HuH-7.5 (cell line): ENCODE data around the gene SIVA1.

Source experiments
- DNase-seq: peaks from one replicate; pipeline ENCODE4 v3.0.0; 2011; ENCODE audit warnings: low spot score

SIVA1 gene

DNA sequence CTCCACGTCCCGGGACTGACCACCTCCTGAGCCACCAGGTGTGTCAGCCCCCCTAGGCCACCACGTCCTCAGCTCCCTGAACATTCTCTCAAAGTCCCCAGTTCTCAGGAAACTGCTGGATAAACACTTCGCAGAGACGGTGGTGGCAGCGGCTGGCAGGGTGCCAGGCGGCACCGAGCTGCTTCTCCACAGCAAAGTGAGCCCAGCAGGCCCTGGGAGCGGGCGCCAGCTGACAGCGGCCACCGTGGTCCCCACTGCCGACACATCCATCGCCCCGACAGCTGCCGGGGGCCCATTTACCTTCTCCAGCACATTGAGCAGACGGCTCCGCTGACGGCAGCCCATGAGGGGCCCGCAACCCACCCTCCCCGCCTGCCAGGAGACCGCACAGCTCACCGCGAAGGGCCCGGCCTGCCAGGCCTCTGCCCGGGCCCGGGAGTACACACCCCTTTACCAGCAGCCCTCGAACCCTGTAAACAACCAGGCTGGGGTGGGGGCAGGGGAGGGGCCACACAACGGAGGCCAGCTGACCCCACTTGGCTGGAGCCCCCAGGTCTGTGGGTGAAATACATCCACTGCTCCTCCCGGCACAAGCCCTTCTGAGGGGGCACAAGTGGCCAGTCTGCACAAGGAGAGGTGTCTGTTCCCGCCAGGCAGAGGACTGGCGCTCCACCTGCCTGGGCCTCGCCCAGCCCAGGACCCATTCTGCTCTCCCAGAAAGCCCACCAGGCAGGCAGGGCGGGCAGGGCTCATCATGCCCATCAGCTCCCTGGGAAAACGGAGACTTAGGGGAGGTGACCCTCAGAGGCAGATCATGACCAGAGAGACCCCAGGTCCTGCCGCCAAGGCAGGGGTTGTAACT is 32.1 kb downstream of the SIVA1 start:
- no peak for DNase-seq

DNA sequence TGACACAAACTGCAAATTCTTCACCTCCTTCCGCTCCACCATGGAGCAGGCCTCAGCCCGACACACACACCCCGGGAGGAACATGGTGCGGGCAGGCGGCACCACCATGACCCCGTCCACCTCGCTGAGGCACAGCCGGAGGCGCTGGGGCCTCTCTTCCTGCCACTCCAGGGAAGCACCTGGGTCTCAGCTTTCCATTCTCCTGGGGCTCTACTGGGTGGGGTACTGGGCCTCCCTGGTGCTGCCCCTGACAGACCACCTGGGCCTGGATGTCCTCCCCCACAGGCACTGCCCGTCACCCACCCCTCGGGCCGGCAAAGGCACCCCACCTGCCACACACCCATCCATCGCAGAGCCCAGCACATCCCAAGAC is 32.7 kb downstream of the SIVA1 start:
- DNase-seq = no peak

DNA sequence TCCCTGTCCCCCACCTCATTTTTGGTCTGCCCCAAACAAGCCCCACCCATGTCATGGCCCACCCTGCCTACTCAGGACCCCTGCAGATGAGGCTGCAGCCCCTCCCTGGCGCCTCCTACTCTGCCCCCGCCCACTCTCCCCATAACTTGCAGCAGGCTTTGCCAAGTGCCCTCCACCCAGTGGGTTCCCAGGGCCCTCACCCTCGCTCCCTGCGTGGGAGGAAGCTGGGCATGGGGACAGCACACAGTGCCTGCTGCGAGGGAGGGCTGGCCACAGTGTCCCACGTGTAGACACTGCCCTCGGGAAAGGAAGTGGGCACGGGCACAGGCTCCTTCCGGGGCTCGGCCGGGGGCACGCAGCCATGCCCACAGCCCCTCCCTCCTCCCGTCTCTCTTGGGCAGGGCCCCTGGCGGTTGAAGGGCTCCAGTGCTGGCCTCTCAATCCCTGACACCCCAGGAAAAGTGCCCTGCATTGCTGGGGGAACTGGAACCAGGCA is 33.2 kb downstream of the SIVA1 start:
- DNase-seq = no peak

DNA sequence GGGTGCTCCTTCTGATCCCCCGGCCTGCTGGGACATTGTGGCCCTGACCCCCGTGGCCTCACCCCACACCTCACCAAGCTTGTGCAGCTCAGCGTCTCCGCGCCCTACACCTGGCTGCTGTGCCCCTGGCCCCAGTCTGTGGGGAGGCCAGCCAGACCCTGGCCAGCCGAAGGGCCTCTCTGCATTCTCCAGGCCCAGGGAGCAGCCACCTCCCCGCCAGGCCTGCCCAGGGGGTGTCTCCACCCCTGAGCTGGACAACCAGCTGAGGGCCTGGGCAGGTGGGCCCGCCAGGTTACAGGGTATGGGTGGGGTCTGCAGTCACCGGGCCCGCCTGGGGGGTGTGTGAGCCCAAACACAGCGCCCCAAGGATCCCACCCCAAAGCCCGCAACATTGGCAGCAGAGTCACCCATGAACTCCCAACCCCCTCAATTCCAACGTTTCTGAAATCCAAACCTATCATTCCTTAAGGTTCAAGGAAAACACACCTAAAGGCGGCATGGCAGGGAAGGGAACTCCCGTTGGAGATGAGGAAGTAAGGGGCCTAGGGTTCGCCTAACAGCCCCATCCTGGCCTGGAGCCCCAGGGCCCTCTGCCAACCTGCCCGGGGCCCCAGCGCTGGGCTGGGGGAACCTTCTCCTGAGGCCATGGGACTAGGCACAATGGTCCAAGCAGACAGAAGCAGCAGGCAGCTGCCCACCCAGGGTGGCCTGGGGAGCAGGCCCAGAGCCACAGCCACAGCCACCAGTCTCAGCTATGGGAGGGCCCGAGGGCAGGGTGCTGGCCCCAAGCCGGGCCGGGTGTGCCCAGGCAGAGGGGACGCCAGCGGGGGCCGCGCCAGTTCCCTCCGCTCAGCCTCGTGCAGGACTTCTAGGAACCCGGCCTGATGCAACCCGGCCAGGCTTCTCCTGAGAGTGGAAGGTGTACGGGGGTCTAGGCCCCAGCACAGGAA is 34.1 kb downstream of the SIVA1 start:
- no peak for DNase-seq

DNA sequence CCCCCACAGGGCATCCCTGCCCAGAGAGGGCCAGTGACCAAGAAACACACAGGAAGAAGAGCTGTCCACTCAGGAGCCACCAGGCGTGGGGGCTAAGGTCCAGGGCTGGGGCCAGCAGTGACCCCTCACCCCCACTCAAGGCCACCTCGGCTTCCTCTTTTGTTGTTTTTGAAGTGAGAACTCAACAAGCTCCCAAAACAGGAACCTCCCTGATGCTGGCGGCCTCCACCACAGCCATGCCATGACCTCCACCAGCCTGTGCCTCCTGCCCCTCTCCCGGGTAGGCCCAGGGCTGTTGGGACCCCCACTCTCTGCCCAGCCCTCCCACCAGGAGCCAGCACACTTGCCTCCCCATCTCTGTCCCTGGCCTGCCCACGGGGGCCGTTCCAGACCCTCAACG is 34.8 kb downstream of the SIVA1 start:
- no peak for DNase-seq

DNA sequence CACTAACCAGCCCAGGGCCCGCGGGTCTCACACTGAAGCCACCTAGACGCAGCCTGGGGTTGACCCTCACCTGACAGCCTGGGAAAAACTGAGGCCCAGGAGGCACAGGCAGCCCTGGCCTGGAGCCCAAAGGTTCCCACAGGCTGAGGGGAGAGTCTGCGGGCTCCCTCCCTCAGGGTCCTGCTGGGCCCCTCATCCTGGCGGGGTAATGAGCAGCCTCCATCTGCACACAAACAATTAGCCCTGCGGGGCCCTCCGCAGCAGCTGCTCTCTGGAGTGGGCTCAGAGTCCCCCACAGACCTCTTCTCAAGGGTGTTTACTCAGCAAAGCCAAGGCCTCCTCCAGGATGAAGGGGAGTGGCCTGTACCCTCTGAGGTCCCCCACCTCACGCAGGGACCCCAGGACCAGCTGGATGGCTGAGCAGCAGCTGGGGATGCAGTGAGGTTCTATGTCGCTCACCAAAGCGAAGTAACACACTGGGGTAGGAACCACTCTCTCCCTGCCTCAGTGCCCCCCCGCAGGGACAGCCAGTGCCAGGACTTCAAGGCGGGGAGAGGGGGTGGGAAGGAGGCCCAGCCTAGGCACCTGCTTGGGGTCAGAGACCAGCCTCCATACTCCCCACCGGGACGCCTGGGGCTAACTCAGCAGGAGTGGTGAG is 35.3 kb downstream of the SIVA1 start:
- DNase-seq = no peak

DNA sequence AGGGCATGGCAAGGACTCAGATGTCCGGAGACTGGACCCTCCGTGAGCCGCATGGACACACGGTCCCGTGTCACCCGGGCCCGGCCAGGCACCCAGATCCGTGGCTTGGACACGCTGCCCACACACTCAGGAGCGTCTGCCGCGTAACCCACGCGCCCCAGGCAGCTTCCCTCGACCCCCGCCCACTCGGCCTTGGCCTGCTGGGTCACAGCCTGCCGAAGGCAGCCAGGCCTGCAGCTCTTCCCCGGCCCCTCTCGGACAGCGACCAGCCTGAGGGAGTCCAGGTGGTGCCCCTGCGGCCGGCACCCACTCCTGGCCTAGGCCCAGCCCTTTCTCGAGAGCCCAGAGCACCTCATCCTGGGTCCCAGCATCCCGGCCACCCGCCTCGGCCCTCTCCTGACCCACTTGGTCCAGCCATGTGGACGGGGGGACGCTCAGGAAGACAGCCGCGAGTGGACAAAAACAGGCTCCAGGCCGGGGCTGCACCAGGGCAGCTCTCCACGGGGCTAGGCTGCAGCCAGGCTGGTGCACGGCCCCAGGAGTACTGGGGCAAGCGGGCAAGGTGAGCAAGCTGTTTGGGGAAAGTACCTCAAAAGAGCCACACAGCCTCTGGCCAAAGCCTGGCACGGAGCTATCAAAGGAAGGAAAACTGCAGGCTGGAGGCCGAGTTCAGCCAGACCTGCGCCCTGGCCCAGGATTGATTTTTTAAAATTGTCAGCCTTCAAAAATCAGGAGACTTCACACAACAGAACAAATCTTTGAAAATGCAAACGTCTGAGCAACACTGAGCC is 36.1 kb downstream of the SIVA1 start:
- no peak for DNase-seq

DNA sequence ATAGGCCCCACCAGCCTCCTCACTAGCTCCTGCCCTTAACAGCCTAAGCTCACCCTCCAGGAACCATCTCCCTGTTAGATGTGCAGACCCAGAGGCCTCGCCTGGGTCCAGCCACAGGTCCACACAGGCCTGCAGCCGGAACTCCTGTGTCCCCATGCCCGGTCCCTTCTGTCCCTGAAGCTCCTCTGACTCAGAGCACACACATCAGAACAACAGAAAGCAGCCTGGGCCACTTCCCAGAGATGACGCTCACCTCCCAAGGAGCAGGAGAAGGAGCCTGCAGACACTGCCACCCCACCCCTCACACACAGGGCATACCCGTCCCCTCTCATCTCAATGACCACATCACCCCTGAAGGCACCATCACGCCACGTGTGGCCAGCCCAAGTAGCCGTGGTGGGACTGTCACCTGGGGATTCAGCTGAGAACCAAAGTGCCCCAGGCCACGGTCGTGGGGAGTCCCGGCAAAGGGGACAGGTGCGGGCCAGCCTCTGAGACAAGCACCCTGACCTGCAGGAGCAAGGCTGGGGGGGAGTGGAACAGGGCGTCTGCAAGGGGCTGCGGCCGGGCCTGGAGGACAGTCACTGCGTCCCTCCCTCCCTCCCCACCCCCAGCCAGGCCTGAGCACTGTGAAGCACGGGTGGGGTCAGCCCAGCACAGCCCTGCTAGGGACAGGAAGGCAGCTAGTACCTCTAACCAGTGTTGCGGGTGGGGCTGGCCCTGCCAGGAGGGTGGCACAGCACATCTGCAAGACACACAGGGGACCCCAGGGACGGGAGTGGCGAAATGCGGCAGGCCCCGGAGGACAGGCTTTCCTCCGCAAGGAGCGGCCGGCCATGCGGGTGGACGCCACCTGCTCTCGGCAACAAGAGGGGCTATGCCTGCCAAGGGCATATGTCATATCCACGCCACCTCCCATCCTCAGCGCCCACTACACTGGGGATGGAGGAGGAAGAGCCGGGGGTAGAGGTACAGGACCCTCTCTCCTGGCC is 37.1 kb downstream of the SIVA1 start:
- no peak for DNase-seq

DNA sequence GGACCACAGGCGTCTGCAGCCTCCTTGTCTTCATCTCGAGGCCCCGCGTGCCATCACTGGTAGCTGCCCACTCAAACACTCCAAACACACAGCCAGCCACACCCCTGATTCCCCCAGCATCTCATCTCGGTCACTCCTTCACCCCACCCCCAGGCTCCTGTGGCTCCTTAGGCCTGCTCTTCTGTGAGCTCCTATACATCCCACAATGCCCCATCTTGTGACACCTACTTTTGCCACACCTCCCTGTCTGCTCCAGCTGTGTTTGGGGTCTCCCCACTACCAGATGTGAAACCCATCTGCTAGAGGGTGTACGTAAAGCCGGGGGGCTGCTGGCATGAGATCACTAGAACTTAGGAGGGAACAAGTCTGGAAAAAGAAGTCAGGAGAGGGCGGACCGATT is 38.5 kb downstream of the SIVA1 start:
- no peak for DNase-seq

DNA sequence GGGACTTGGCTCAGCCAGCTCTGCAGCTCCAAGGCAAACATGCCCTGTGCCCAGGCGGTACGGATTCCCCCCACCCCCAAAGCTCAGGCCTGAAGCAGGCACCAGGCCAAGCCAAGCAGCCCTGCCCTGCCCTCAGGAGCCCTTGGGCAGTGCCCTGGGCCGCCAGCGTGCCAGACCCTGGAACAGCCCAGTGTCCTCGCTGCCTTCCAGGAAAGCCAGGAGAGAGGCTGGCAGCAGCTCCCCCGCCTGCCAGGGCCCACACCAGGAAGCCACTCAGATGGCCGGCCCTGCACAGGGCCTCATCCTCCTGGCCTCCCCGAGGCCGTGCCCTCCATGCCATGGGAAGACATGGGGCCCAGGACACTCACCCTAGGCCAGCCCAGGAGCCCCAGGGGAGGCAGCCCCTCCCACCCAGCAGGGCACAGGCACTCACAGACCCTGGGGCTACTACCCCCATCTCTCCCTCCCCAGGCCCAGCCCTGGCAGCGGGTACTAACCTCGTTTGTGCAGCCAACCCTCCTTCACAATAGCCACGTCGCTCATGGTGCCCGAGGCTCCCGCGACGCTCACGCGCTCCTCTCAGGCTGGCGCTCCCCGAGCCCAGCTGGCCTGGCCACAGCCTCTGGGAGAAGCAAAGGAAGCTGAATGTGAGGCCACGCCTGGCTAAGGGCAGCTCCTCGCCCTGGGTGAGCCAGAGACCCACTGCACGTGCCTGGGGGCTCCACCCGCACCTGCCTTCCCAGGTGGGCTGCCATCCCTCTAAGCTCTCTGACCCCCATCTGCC is 39.3 kb downstream of the SIVA1 start:
- DNase-seq = no peak

DNA sequence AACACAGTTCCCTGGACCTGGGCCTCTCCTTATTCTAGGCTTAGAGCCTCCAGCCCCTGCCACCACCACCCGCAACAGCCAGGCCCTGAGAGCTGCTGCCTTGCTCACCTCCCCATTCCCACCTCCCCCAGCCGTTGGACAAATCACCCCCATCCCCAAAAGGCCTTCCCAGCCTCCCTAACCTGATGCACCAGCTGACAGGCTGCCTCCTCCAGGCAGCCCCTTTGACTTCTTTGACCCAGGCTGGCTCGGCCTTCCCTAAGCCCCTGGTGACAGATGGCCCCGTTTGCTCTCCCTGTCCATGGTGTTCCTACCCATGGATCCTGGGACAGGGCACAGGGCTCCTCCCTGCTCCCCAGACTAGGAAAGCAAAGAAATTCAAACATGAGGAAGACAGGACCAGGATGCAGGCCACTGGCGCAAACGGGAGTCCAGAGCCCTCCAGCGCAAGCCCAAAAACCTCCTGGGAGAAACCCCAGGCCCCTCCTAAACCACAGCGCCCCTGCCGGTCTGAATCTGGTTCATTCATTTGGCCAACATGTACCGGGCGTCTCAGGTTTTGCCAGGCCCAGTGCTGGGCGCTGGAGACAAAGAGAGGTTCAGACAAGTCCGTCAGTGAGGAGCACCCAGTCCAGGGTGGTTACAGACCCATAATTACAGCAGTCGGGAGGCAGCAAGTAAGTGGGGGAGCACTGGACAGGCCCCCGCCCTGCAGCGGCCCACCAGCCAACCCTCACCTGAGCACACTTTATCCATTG is 40.2 kb downstream of the SIVA1 start:
- no peak for DNase-seq

DNA sequence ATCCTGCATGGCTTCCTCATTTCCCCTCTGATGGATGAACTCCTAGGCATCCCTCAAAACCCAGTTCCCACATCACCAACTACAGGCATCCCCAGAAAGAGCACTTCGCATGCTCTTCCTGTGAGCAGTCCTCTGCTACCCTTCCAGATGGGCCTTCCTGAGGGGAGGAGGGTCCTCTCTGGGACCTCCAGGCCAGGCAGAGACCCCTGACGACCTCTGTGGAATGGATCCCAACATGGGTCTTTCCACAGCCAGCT is 40.7 kb downstream of the SIVA1 start:
- DNase-seq = no peak

DNA sequence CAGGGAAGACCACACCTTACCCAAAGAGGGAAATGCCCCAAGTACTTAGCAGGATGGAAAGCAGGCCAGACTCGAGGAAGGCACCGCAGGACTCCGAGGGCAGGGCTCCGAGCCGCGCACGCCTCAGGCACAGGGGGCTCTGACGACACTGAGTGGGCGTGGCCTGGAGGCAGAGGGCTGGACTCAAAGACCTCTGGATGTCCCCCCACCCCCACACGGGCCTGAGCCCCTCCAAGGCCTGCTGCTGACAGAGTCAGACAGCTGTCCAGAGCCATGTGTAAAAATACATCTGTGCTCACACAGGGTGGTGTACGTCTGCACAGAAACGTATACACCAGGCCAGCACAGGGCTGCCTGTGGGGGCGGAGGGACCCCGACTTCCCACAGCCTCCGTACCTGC is 41.2 kb downstream of the SIVA1 start:
- peak; percentile 79 for DNase-seq

DNA sequence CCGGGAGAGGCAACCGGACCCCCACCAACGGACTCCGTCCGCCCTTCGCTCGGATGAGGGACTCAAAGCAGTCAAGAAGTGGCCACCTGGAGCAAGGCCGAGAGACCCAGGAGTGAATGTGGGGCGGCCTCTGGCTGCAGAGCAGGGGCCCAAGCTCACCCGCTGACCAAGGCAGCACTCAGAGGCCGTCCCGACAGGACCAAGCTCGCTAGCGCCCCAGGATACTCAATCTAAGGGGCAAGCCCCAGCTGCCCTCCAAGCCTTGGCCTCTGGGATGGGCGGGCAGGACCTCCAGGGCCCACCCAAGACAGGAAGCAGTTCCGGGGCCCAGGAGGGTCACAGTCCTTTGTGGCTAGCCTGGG is 41.7 kb downstream of the SIVA1 start:
- peak; percentile 83 for DNase-seq

DNA sequence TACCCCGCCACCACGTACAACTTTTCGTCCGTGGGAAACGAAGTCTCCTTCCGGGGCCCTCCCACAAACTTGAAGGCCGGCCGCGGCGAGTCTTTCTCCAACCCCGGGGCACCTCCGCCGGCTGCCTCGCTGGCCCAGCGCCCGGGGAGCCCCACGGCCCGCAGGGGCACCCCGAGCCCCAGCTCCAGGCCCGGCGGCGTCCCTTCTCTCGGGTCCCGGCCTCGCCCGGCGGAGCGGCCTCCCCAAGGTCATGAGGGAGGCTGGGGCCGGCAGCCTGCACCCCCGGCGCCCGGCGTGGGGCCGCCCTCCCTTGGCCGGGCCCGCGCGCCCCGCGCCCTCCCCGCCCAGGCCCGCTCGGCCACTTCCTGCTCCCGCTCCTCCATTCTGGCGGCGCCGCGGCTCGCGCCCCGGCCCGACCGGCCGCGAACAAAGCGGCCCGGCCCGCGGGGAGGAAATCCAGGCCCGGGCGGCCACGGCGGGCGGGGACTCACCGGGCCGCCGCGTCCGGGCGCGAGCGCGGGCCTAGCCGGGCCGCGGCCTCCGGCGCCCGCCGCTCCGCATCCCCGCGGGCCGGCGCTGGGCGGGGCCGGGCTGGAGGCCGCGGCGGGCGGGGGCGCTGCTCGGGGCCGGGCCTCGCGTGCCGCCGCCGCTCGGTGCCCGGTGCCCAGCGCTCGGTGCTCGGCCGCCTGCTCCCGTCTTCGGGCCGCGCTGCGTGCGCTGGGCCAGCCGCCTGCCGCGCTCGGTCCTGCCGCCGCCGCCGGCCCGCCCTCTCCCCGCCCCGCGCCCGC is 42.2 kb downstream of the SIVA1 start, which contains the start of gene AKT1:
AKT1 (minus strand) TSS at position 756 of the 788 bp plus-strand sequence. CDS start 3,105 bp downstream, outside the sequence.
- DNase-seq = peak; percentile 69

DNA sequence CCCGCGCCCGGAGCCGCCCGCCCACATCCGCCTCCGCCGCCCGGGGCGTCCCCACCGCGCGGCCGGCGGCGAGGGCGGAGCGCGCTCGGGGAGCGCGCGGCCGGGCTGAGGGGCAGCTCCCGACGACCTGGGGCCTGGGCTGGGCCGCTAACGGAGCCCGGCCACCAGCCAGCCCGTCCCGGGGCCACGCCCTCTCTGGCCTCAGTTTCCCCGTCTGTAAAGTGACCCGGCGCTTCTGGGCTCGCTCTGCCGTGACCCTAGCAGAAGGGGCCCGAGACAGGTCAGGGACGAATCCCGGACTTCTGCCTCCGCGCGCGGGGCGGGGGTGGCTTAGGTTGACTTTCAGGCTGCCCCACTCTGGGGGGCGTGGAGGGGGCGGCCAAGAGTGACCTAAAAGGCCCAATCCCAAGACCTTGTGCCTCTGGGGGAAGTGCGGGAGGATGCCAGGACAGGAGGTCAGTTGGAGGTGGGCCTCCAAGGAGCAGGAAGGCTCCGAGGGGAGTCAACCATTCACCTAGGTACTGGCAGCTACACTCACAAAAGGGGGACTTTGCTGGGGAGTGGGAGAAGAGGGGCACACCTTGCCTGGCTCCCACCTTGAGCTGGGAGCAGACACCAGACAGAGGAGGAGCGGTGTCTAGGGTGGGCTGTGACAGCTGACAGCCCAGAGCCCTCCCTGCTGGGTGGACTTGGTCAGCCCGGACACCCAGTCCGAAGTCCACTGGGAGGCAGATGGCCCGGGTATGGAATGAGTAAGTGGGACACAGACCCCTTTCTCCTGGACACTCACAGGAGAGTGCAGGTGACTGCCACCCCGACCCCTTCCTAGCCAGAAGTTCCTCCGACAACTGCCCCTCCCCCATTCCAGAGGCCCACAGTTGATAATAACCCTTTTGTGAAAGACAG is 43.1 kb downstream of the SIVA1 start:
- DNase-seq = peak; percentile 90

DNA sequence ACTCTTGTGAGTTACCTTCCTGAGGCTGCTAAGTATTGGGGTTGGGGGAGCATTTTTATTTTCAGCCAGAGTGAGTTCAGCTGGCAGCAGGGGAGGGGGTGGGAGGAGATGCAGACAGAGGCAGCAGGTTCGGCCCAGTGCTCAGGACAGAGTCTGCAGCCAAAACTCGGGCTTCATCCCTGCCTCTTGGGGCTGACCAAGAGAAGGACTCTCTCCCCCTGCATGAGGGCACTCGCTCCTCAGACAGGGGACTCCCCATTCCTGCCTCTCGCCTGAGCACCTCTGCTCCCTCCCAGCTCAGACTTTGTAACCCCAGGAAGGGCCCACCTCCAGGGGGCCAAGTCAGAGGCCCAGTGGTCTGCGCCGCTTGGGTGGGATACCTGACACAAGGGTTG is 43.7 kb downstream of the SIVA1 start:
- no peak for DNase-seq
